WERI-Rb-1 (cell line): Measurements from ENCODE around the gene HS2ST1.

Source experiments
- DNase-seq: peaks from one replicate; pipeline ENCODE4 v3.0.0-alpha.2; 2020
- H3K27ac ChIP-seq: fragments of 250-450 bp; sonication (Bioruptor Pico); 2 replicates; pipeline ENCODE4 v1.5.1; 2020; ENCODE audit warnings: mild to moderate bottlenecking, moderate library complexity
- H3K27me3 ChIP-seq: fragments of 250-450 bp; sonication (Bioruptor Pico); 2 replicates; pipeline ENCODE4 v1.5.1; 2021; ENCODE audit warnings: mild to moderate bottlenecking, low read depth, moderate library complexity; ENCODE audit not compliant: insufficient read depth, severe bottlenecking
- H3K36me3 ChIP-seq: fragments of 250-450 bp; sonication (Bioruptor Pico); 2 replicates; pipeline ENCODE4 v1.5.1; 2020; ENCODE audit warnings: mild to moderate bottlenecking, moderate library complexity
- H3K4me3 ChIP-seq: 2 replicates; pipeline ENCODE4 v1.5.1; 2011; ENCODE audit warnings: low read depth, mild to moderate bottlenecking, control low read depth, low read length
- H3K9me3 ChIP-seq: fragments of 250-450 bp; sonication (Bioruptor Pico); 2 replicates; pipeline ENCODE4 v1.5.1; 2021; ENCODE audit warnings: mild to moderate bottlenecking, moderate library complexity; ENCODE audit not compliant: severe bottlenecking
- TF ChIP-seq, protein P1 (sequence below): IDR thresholded peaks from 2 replicates; pipeline ENCODE4 v1.5.1; 2011; ENCODE audit warnings: low read depth, mild to moderate bottlenecking, control low read depth, inconsistent platforms, low read length

HS2ST1 gene

DNA sequence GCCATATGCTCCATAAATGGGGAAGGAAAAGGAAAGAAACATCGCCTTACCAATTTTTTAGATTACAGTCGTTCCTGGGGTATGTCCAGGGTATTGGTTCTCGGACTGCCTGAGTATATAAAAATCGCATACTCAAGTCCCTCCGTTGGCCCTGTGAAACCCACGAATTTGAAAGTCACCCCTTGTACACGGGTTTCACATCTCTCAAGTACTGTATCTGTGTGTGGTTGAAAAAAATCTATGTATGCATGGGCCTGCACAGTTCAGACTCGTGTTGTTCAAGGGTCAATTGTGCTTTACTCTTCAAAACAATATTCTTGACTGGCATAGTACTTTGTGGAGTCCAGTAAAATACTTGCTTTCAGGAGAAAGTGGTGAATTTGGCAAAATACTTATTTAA, 171.7 kb downstream of the HS2ST1 start:
- H3K36me3 ChIP-seq, result peaks cover 5% of the 10 kb centered on the region; the same call in 1 of the 2 replicates
- H3K27ac ChIP-seq, result no peak overlapping the region
- DNase-seq, result no peak
- H3K4me3 ChIP-seq, result no peak overlapping the region
- TF ChIP-seq, protein P1, sequence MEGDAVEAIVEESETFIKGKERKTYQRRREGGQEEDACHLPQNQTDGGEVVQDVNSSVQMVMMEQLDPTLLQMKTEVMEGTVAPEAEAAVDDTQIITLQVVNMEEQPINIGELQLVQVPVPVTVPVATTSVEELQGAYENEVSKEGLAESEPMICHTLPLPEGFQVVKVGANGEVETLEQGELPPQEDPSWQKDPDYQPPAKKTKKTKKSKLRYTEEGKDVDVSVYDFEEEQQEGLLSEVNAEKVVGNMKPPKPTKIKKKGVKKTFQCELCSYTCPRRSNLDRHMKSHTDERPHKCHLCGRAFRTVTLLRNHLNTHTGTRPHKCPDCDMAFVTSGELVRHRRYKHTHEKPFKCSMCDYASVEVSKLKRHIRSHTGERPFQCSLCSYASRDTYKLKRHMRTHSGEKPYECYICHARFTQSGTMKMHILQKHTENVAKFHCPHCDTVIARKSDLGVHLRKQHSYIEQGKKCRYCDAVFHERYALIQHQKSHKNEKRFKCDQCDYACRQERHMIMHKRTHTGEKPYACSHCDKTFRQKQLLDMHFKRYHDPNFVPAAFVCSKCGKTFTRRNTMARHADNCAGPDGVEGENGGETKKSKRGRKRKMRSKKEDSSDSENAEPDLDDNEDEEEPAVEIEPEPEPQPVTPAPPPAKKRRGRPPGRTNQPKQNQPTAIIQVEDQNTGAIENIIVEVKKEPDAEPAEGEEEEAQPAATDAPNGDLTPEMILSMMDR, result no peak
- no peaks in the 10 kb centered on the region for H3K27me3 ChIP-seq
- H3K9me3 ChIP-seq, result no peaks in the 10 kb centered on the region

DNA sequence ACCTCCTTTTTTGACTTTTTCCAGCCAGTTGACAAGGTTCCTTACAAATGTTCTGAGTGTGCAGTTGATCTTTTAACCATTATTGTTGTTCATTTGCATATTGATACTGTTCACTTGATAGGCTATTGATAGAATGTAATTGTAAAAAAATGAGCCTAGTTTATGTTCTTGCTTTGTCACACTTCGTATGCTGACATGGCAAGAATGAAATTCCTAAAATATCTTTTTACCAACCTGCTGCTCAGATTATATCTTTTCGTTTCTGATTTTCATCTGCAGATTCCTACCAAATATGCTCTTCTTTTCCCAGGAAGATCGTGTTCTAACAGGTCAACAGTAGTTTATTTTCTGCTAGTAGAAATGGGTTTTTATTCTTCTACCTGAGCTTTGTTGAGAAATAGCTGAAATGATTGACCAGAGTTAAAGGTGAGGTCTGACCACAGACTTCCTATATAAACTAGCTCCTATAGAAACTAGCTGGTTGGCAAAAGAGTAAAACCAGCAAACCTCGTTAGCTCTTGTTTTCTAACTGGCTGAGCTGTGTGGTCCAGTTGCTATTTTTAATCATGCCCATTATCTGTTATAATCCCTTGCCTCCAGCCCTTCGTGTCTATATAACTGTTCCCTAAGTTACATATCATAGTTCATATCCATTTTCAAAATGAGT, 174.8 kb downstream of the HS2ST1 start:
- H3K36me3 ChIP-seq, result peaks cover 5% of the 10 kb centered on the region; the same call in 1 of the 2 replicates
- H3K27ac ChIP-seq, result no peak overlapping the region
- TF ChIP-seq, protein P1, result no peak
- DNase-seq, result no peak
- H3K4me3 ChIP-seq, result no peak overlapping the region
- no peaks in the 10 kb centered on the region for H3K9me3 ChIP-seq
- H3K27me3 ChIP-seq, result no peaks in the 10 kb centered on the region

DNA sequence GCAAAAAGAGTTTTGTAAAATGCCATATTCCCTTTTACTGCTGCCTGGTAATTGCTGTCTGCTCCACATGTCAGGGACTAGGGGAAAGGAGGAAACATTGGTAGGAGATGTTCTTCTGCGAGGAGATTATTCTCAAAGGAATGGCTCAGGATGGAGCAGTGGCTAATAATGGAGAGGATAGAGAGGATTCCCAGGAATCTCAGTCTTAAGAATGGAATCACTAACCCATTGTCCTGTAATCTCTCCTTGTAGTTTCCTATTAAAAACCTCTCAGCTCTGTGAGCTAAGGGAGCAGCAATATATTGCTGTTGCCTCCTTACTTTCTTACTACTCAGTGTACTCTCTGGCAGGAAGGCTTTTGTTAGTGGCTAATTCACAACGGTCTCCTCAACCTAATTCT, 175.4 kb downstream of the HS2ST1 start:
- no peak for DNase-seq
- TF ChIP-seq, protein P1, result no peak
- no peaks in the 10 kb centered on the region; the same call in 1 of the 2 replicates for H3K36me3 ChIP-seq
- H3K9me3 ChIP-seq, result no peaks in the 10 kb centered on the region
- H3K27me3 ChIP-seq, result no peaks in the 10 kb centered on the region
- no peak overlapping the region for H3K27ac ChIP-seq
- H3K4me3 ChIP-seq, result no peak overlapping the region

DNA sequence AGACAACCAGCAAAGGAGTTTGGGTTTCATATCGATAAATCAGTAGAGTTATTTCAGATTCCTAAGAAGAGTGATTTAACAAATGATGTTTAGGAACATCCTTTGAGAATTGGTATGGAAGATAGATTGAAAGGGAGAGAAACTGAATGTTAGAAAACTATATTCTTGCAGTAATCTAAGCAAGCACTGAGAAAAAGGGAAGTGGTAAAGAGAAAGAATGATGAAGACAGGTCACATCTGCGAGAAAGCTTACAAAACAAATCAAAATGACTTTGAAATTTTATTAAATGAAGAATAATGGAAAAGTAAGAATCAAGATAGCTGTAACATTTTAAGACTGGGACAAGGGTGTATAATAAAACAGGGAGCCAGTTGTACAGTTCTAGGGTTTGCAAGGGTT, 177.0 kb downstream of the HS2ST1 start:
- H3K27me3 ChIP-seq, result no peaks in the 10 kb centered on the region
- DNase-seq, result no peak
- TF ChIP-seq, protein P1, result no peak
- no peaks in the 10 kb centered on the region for H3K36me3 ChIP-seq
- no peak overlapping the region for H3K4me3 ChIP-seq
- no peak overlapping the region for H3K27ac ChIP-seq
- no peaks in the 10 kb centered on the region for H3K9me3 ChIP-seq

DNA sequence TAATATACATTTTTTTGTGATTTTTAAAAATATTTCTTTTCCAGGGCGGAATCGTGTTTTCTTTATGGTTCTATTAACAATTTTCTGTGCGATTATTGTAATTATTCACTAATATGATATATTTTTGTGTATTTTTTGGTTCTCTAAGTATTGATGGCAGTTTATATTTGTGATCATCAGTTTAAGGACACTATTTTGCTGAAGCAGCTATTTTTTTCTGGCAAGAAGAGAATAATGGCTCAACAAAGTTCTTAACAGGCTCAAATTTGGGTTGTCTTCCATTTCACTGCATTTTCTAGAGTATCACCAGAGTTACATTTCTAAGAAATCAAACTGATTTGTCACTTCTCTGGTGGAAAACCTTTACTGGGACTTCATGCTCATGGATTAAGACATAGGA, 178.4 kb downstream of the HS2ST1 start:
- Histone ChIP-seq H3K9me3 (no peaks in the 10 kb centered on the region), H3K27ac (no peak overlapping the region), H3K4me3 (no peak overlapping the region), H3K27me3 (no peaks in the 10 kb centered on the region), H3K36me3 (no peaks in the 10 kb centered on the region)
- TF ChIP-seq, protein P1, result no peak
- DNase-seq, result no peak

DNA sequence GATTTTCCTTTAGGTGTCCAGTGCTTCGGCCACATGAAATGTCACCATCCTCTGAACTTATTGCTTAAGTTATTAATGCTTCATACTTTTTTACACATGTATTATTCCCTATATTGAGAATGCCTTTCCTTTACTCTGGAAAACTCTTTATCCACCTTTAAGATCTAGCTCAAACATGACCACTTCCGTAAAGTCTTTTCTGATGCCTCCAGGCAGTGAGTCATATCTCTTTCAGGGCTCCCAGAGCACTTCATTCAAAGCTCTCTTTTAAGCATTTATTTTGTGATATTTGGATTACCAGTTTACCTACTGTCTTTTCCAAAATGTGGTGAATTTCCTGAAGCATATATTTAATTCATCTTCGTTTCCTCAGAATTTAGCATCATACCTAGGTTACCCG, 178.9 kb downstream of the HS2ST1 start:
- Histone ChIP-seq H3K27ac (no peak overlapping the region), H3K4me3 (no peak overlapping the region), H3K9me3 (no peaks in the 10 kb centered on the region), H3K36me3 (no peaks in the 10 kb centered on the region), H3K27me3 (no peaks in the 10 kb centered on the region)
- TF ChIP-seq, protein P1, result no peak
- no peak for DNase-seq
